Choroid plexus epithelial cell (primary cell): ENCODE measurements around the gene FRMD6.

Experiments used
- DNase-seq: peaks from one replicate; pipeline ENCODE4 v3.0.0-alpha.2; 2010; ENCODE audit warnings: low read depth
- H3K4me3 ChIP-seq: 2 replicates; pipeline ENCODE4 v1.5.1; 2011; ENCODE audit warnings: low read depth, mild to moderate bottlenecking, control low read depth, low read length, moderate library complexity
- CTCF ChIP-seq: conservative IDR thresholded peaks from 2 replicates; pipeline ENCODE4 v1.5.1; 2011; ENCODE audit warnings: low read depth, mild to moderate bottlenecking, control low read depth, inconsistent platforms, low read length, moderate library complexity

FRMD6 gene

GRCh38 chr14:51677266-51677665, 25.6 kb downstream of the FRMD6 start:
- peak; percentile 74 for DNase-seq
- TF ChIP-seq CTCF = no peak
- H3K4me3 ChIP-seq = no peak overlapping the region

- no peak for DNase-seq
- no peak overlapping the region for H3K4me3 ChIP-seq
Measured at GRCh38 chr14:51677738-51678137, 26.0 kb downstream of the FRMD6 start.

GRCh38 chr14:51680031-51680430, 28.3 kb downstream of the FRMD6 start:
- no peak for DNase-seq
- TF ChIP-seq CTCF = no peak
- H3K4me3 ChIP-seq = no peak overlapping the region

More at GRCh38 chr14:51677738-51678137, 26.0 kb downstream of the FRMD6 start:
- TF ChIP-seq CTCF = no peak

- DNase-seq = no peak
- H3K4me3 ChIP-seq = no peak overlapping the region
- TF ChIP-seq CTCF = no peak
Measured at GRCh38 chr14:51681411-51681810, 29.7 kb downstream of the FRMD6 start.

- DNase-seq = peak; percentile 80
- no peak overlapping the region for H3K4me3 ChIP-seq
- no peak for TF ChIP-seq CTCF
Measured at GRCh38 chr14:51682411-51682810, 30.7 kb downstream of the FRMD6 start.

GRCh38 chr14:51684760-51685159, 33.0 kb downstream of the FRMD6 start:
- DNase-seq = no peak
- TF ChIP-seq CTCF = no peak
- no peak overlapping the region for H3K4me3 ChIP-seq

GRCh38 chr14:51691176-51691575, 39.5 kb downstream of the FRMD6 start:
- no peak for TF ChIP-seq CTCF
- no peak overlapping the region for H3K4me3 ChIP-seq
- no peak for DNase-seq
